ENCODE results near the gene U2SURP. TPM values are rescaled to one million over a fixed set of nuclear protein-coding genes. Genes with fewer than 3 reads are reported as not detected.
A peak's percentile ranks its signal among the peaks of the same experiment; 100 is the strongest.

The U2SURP gene
- total RNA-seq, 4 donors from 2014 or later = 92.4 to 104 (median 95.6) TPM

- H3K9me3 ChIP-seq = no peaks in the 10 kb centered on the region
- H3K27ac ChIP-seq = no peak overlapping the region
- no peak overlapping the region for H3K4me3 ChIP-seq
- no peaks in the 10 kb centered on the region for H3K27me3 ChIP-seq
- peaks cover 0 to 61% (median 0%) of the 10 kb centered on the region in 4 donors for H3K4me1 ChIP-seq
- peaks cover 0 to 12% (median 0%) of the 10 kb centered on the region in 3 donors for H3K36me3 ChIP-seq
- DNase-seq (ENCODE audit: low spot score in 2 of 2) = no peak
- WGBS, 2 donors = 79 to 80% methylated on average over 3 of the region's 3 CpGs
- TF ChIP-seq, protein P1, sequence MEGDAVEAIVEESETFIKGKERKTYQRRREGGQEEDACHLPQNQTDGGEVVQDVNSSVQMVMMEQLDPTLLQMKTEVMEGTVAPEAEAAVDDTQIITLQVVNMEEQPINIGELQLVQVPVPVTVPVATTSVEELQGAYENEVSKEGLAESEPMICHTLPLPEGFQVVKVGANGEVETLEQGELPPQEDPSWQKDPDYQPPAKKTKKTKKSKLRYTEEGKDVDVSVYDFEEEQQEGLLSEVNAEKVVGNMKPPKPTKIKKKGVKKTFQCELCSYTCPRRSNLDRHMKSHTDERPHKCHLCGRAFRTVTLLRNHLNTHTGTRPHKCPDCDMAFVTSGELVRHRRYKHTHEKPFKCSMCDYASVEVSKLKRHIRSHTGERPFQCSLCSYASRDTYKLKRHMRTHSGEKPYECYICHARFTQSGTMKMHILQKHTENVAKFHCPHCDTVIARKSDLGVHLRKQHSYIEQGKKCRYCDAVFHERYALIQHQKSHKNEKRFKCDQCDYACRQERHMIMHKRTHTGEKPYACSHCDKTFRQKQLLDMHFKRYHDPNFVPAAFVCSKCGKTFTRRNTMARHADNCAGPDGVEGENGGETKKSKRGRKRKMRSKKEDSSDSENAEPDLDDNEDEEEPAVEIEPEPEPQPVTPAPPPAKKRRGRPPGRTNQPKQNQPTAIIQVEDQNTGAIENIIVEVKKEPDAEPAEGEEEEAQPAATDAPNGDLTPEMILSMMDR (IDR thresholded peaks at IDR 0.05) = no peak
- TF ChIP-seq POLR2A (IDR thresholded peaks at IDR 0.05) (no peak), EP300 (IDR thresholded peaks at IDR 0.05) (no peak)
These were observed 8.7 kb downstream of the U2SURP start for GRCh38 chr3:143010024-143010423.

GRCh38 chr3:143011705-143012104 lies 10.3 kb downstream of the U2SURP start:
- Histone ChIP-seq H3K27me3 (no peaks in the 10 kb centered on the region), H3K27ac (no peak overlapping the region), H3K9me3 (no peaks in the 10 kb centered on the region), H3K36me3 (peaks cover 0 to 18% (median 0%) of the 10 kb centered on the region in 3 donors), H3K4me1 (peaks cover 0 to 44% (median 0%) of the 10 kb centered on the region in 4 donors), H3K4me3 (no peak overlapping the region)
- no peak for DNase-seq (ENCODE audit: low spot score in 2 of 2)
- 80 to 82% methylated on average over 3 of the region's 3 CpGs for WGBS, 2 donors
- TF ChIP-seq, protein P1 (IDR thresholded peaks at IDR 0.05) = no peak
- TF ChIP-seq EP300 (IDR thresholded peaks at IDR 0.05) = no peak
- no peak for TF ChIP-seq POLR2A (IDR thresholded peaks at IDR 0.05)

GRCh38 chr3:143014921-143015320 lies 13.6 kb downstream of the U2SURP start:
- H3K4me1 ChIP-seq = peaks cover 0 to 22% (median 0%) of the 10 kb centered on the region in 4 donors
- H3K27me3 ChIP-seq = no peaks in the 10 kb centered on the region
- H3K4me3 ChIP-seq = no peak overlapping the region
- no peaks in the 10 kb centered on the region for H3K9me3 ChIP-seq
- H3K36me3 ChIP-seq = peaks cover 0 to 46% (median 3%) of the 10 kb centered on the region in 3 donors
- TF ChIP-seq POLR2A (IDR thresholded peaks at IDR 0.05) (no peak), EP300 (IDR thresholded peaks at IDR 0.05) (no peak)
- TF ChIP-seq, protein P1 (IDR thresholded peaks at IDR 0.05) = no peak
- no peak overlapping the region for H3K27ac ChIP-seq
- DNase-seq (ENCODE audit: low spot score in 2 of 2) = no peak

GRCh38 chr3:143016321-143016972 lies 15.1 kb downstream of the U2SURP start:
- Histone ChIP-seq H3K9me3 (no peaks in the 10 kb centered on the region), H3K27me3 (no peaks in the 10 kb centered on the region), H3K27ac (no peak overlapping the region), H3K36me3 (peaks cover 0 to 61% (median 3%) of the 10 kb centered on the region in 3 donors), H3K4me3 (no peak overlapping the region), H3K4me1 (peaks cover 0 to 6% (median 0%) of the 10 kb centered on the region in 4 donors)
- TF ChIP-seq, protein P1 (IDR thresholded peaks at IDR 0.05) = peak; percentile 17 to 49 (median 42)
- no peak for TF ChIP-seq EP300 (IDR thresholded peaks at IDR 0.05)
- TF ChIP-seq POLR2A (IDR thresholded peaks at IDR 0.05) = no peak
- DNase-seq (ENCODE audit: low spot score in 2 of 2) = no peak
- WGBS, 2 donors = 88 to 95% methylated on average over 3 of the region's 3 CpGs

- H3K36me3 ChIP-seq = peaks cover 0 to 91% (median 16%) of the 10 kb centered on the region in 3 donors
- no peak overlapping the region for H3K27ac ChIP-seq
- H3K4me3 ChIP-seq = no peak overlapping the region
- 95 to 98% methylated on average over 4 of the region's 4 CpGs for WGBS, 2 donors
- H3K4me1 ChIP-seq = no peaks in the 10 kb centered on the region
- TF ChIP-seq, protein P1 (IDR thresholded peaks at IDR 0.05) = no peak
- TF ChIP-seq EP300 (IDR thresholded peaks at IDR 0.05) = no peak
- TF ChIP-seq POLR2A (IDR thresholded peaks at IDR 0.05) = no peak
- DNase-seq (ENCODE audit: low spot score in 2 of 2) = no peak
- H3K9me3 ChIP-seq = no peaks in the 10 kb centered on the region
- no peaks in the 10 kb centered on the region for H3K27me3 ChIP-seq
These were observed 23.1 kb downstream of the U2SURP start for GRCh38 chr3:143024351-143024960.
